Cardiac muscle cell (in vitro differentiated cells and primary cell): ENCODE results near the gene SSU72. TPM values are rescaled to one million over a fixed set of nuclear protein-coding genes. Genes with fewer than 3 reads are reported as not detected.

Source experiments
- DNase-seq, 2 donors: peaks; one replicate each; pipeline versions ENCODE4 v3.0.0 to v3.0.0-alpha.2; 2010 to 2017; ENCODE audit warnings: low read depth in 1 of 2, low spot score in 1 of 2
- H3K27ac ChIP-seq: fragments of 200-600 bp; sonication (generic); 2 replicates; pipeline ENCODE4 v1.5.1; 2016
- H3K27me3 ChIP-seq: fragments of 200-600 bp; sonication (generic); 2 replicates; pipeline ENCODE4 v1.6.0; 2016; ENCODE audit warnings: control low read depth
- H3K36me3 ChIP-seq: fragments of 200-600 bp; sonication (generic); 2 replicates; pipeline ENCODE4 v1.5.1; 2016; ENCODE audit warnings: control low read depth
- H3K4me1 ChIP-seq: fragments of 200-600 bp; sonication (generic); 2 replicates; pipeline ENCODE4 v1.8.1; 2017; ENCODE audit warnings: low read depth, mild to moderate bottlenecking, mixed run types
- H3K4me3 ChIP-seq: fragments of 200-600 bp; sonication (generic); 2 replicates; pipeline ENCODE4 v1.5.1; 2016; ENCODE audit warnings: mild to moderate bottlenecking
- H3K9me3 ChIP-seq: fragments of 200-600 bp; sonication (generic); 2 replicates; pipeline ENCODE4 v1.5.1; 2017; ENCODE audit warnings: low read depth, mild to moderate bottlenecking, control low read depth
- polyA plus RNA-seq: library from polyadenylated mRNA; unstranded; fragments of >200 nt; fragmentation: Nextera tagmentation; extraction: Ambion mirVana; gene quantifications from 2 replicates; pipeline ENCODE4 v1.2.1, GENCODE V29; 2016
- total RNA-seq: library from RNA; depleted of rRNA; stranded (reverse); fragments of >200 nt; gene quantifications from 2 replicates; pipeline ENCODE4 v1.2.3, GENCODE V29; 2016
- TF ChIP-seq, protein P1 (sequence below): IDR thresholded peaks from 2 replicates; pipeline ENCODE4 v1.5.1; 2012; ENCODE audit warnings: low read depth, mild to moderate bottlenecking, low read length

The SSU72 gene
- total and polyA plus RNA-seq, 2 experiments from 2014 or later = 97.3 to 202 TPM

DNA sequence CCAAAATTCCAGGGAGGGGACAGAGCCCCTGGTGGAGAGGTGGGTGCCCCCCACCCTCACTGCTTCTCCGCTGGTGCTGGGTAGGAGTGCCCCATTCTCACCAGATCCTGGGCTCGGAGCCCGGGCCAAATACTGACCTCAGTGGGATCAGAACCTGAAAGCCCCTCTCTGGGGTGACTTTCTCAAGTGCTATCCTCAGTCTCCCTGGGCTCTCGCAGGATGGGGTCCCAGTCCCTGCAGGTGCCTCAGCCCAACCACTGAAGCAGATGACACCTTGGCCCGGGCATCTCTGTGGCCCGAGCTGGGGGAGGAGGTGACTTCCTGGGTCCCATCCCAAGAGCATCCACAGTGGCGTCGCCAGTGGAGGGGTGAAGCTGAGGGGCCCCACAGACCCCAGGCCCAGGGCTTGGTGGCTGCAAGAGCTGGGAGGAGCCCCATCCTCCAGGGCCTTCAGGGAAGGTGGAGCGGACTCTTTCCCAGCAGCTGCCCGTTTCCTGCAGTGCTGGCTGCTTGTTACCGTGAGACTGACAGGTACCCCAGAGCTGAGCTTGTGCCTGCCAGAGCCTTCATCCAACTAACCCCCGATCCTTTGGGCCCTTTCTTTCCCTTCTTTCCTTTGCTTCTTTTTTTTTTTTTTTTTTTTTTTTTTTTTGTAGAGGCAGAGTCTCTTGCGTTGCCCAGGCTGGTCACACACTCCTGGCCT, 29.2 kb upstream of the SSU72 start:
- H3K4me3 ChIP-seq = no peak overlapping the region
- H3K27ac ChIP-seq = no peak overlapping the region
- TF ChIP-seq, protein P1, sequence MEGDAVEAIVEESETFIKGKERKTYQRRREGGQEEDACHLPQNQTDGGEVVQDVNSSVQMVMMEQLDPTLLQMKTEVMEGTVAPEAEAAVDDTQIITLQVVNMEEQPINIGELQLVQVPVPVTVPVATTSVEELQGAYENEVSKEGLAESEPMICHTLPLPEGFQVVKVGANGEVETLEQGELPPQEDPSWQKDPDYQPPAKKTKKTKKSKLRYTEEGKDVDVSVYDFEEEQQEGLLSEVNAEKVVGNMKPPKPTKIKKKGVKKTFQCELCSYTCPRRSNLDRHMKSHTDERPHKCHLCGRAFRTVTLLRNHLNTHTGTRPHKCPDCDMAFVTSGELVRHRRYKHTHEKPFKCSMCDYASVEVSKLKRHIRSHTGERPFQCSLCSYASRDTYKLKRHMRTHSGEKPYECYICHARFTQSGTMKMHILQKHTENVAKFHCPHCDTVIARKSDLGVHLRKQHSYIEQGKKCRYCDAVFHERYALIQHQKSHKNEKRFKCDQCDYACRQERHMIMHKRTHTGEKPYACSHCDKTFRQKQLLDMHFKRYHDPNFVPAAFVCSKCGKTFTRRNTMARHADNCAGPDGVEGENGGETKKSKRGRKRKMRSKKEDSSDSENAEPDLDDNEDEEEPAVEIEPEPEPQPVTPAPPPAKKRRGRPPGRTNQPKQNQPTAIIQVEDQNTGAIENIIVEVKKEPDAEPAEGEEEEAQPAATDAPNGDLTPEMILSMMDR = no peak
- no peaks in the 10 kb centered on the region for H3K36me3 ChIP-seq
- DNase-seq = no peak
- H3K4me1 ChIP-seq = peaks cover 2% of the 10 kb centered on the region
- H3K9me3 ChIP-seq = no peaks in the 10 kb centered on the region
- peaks cover 57% of the 10 kb centered on the region for H3K27me3 ChIP-seq

DNA sequence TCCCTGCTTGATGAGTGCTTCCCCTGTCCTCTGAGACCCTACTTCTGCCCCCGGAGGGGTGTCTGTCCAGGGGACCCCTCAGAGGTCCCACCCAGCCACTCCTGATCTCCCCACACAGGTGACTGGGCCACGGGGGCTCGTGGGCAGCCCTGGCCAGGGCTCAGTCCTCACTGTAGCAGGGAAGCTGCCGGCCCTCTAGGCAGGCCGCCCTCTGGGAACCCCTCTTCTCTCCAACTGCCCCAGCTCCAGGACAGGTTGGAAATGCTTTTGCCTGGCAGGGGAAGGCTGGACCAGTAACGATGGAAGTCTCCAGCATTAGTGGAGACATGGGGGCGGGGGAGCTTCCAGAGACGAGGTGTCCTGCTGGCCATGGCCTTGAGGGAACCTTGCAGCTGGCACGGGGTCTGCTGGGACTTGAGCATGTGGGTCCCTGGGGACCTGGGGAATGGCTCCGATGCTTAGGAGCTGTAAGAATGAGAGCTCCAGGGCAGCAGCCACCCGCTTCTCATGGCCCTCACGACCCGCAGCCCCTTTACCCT, 28.4 kb upstream of the SSU72 start:
- H3K36me3 ChIP-seq = no peaks in the 10 kb centered on the region
- TF ChIP-seq, protein P1 = no peak
- H3K27me3 ChIP-seq = peaks cover 62% of the 10 kb centered on the region
- DNase-seq = no peak
- no peaks in the 10 kb centered on the region for H3K9me3 ChIP-seq
- no peak overlapping the region for H3K4me3 ChIP-seq
- no peak overlapping the region for H3K27ac ChIP-seq
- peaks cover 4% of the 10 kb centered on the region for H3K4me1 ChIP-seq

DNA sequence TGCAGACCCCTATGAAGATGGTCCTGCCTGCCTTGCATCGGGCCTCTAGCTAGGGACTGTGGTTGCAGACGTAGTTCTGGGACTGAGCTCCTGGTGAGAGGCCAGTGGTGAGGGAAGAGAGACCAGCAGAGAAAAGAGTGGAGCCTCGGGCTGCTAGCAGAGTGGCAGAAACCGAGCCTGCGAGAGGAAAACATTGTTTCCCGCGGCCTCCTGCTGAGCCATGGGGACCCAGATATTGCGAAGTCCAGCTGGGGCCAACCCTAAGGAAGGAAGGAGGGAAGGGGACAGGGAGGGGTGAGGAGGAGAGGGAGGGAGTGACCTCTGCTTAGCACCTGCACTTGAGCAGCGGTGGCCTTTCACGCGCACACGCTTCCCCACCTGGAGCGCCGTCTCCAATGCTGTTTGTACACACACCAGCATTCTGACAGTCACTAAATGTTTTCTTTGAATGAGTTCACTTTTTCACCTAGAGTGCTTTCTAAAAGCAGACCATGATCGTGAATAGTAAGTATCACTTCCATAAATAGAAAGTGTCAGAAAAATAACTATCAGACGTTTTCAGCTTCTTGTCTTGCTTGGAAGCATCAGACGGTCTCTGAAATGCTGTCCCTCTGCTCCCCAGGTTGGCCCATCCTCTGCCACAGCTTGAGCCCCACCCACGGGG, 27.8 kb upstream of the SSU72 start:
- H3K27ac ChIP-seq = no peak overlapping the region
- no peak for DNase-seq
- H3K9me3 ChIP-seq = no peaks in the 10 kb centered on the region
- peaks cover 10% of the 10 kb centered on the region for H3K4me1 ChIP-seq
- no peak overlapping the region for H3K4me3 ChIP-seq
- TF ChIP-seq, protein P1 = no peak
- H3K36me3 ChIP-seq = no peaks in the 10 kb centered on the region
- H3K27me3 ChIP-seq = peaks cover 62% of the 10 kb centered on the region

DNA sequence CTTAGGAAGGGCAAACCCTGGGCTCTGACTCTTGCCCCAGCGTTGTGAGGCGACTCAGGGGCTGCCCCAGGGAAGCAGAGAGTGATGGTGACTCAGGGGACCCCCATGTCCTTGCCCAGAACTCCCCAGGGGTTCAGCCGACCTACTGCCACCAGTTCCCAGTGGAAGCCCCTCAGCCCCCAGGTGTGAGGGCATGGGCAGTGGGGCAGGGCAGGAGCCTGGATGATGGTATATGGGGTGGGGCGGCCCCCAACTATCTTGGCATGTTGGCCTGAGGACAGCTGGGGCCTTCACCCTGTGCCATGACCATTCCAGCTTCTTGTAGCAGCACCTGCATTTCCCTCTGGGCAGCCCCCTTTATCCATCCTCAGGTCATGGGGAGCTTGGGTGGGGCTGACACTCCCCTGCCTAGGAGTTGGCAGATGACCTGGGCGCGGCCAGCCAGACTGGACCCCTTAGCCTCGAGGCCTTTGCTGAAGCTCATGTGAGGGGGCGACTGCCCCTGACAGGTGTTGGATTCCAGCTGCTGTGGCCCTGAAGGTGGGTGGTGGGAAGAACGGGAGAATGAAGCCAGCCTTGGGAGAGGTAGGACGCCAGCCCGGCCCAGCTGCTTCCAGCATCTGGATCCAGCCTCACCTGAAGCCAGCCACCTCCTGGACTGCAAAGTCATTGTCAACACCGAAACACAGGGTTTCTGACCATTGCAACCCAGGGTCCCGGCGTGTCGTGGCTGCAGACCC, 27.1 kb upstream of the SSU72 start:
- Histone ChIP-seq H3K9me3 (no peaks in the 10 kb centered on the region), H3K27me3 (peaks cover 62% of the 10 kb centered on the region), H3K27ac (no peak overlapping the region), H3K4me3 (no peak overlapping the region), H3K4me1 (peaks cover 14% of the 10 kb centered on the region), H3K36me3 (no peaks in the 10 kb centered on the region)
- TF ChIP-seq, protein P1 = no peak
- DNase-seq = no peak

DNA sequence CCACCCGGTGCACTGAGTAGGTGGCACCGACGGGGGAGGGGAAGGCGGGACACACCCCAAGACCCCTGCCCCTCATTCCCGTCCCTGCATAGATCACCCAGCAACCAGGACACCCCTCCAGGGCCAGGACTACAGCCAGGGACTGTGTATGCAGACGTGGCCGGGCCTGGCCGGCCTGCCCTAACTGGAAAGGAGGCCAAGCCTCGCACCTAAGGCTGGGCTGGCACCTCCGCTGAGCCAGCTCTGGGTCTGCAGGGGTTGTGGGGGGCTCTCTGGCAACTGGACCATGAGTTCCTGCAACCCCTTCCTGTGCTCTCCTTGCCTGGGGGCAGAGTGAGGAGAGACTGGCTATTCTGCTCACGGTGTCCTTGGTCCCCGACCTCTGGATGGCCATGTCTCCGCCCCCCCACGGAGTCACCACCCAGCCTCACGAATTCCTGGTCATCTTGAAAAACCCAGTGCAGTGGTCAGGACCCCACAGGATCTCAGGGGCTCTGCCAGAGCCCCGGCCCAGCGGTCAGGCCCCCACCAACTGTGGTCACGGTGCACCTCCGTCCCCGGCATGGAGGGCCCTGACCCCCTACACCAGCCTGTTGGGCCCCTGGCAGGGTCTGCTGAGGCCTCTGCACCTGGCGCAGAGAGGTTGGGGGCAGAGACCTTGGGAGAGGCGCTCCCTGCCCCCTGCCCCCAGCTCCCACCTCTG, 26.3 kb upstream of the SSU72 start:
- Histone ChIP-seq H3K4me1 (peaks cover 14% of the 10 kb centered on the region), H3K36me3 (no peaks in the 10 kb centered on the region), H3K4me3 (peak overlapping the region; percentile 47), H3K27me3 (peaks cover 62% of the 10 kb centered on the region), H3K27ac (no peak overlapping the region), H3K9me3 (no peaks in the 10 kb centered on the region)
- TF ChIP-seq, protein P1 = no peak
- DNase-seq = no peak
